Kasumi-1 (cell line): ENCODE data around the gene SLC45A1.
"Not testable (repeated sequence)": the region's sequence is repeated elsewhere in the genome, so short reads cannot be mapped to it uniquely, and the experiment has no call there.

ENCODE experiments used
- DNase-seq, 2 experiments: peaks; one replicate each; lab custom pipeline; 2025; lab: John Stamatoyannopoulos, UW

SLC45A1 gene

GRCh38 chr1:8317647-8318381, at the start of gene SLC45A1:
TSS of gene SLC45A1 (plus strand) at chr1:8318114. CDS start at chr1:8324330, 6,216 bp downstream.
- DNase-seq: no peak

- no peak for DNase-seq
Measured at GRCh38 chr1:8273036-8273435, 44.9 kb upstream of the SLC45A1 start.

GRCh38 chr1:8274352-8274751, 43.6 kb upstream of the SLC45A1 start:
- DNase-seq: no peak

GRCh38 chr1:8276173-8276914, 41.6 kb upstream of the SLC45A1 start:
- DNase-seq: no peak

GRCh38 chr1:8276932-8277331, 41.0 kb upstream of the SLC45A1 start:
- no peak for DNase-seq

- not testable (repeated sequence) for DNase-seq
Measured at GRCh38 chr1:8278677-8279076, 39.2 kb upstream of the SLC45A1 start.

- peak in 1 of 2 experiments; percentile 6 for DNase-seq
Measured at GRCh38 chr1:8281843-8282509, 35.9 kb upstream of the SLC45A1 start.

GRCh38 chr1:8283058-8283884, 34.6 kb upstream of the SLC45A1 start:
- peak; percentile 61 to 65 for DNase-seq

GRCh38 chr1:8284127-8284526, 33.8 kb upstream of the SLC45A1 start:
- no peak for DNase-seq

- no peak for DNase-seq
Measured at GRCh38 chr1:8285103-8285502, 32.8 kb upstream of the SLC45A1 start.

- DNase-seq: no peak
Measured at GRCh38 chr1:8285965-8286364, 31.9 kb upstream of the SLC45A1 start.

GRCh38 chr1:8293118-8293517, 24.8 kb upstream of the SLC45A1 start:
- no peak for DNase-seq

GRCh38 chr1:8293641-8294169, 24.2 kb upstream of the SLC45A1 start:
- no peak for DNase-seq

- no peak for DNase-seq
Measured at GRCh38 chr1:8294170-8294697, 23.7 kb upstream of the SLC45A1 start.

- no peak for DNase-seq
Measured at GRCh38 chr1:8297245-8297644, 20.7 kb upstream of the SLC45A1 start.

GRCh38 chr1:8299963-8300362, 18.0 kb upstream of the SLC45A1 start:
- no peak for DNase-seq

- no peak for DNase-seq
Measured at GRCh38 chr1:8302081-8302956, 15.6 kb upstream of the SLC45A1 start.

GRCh38 chr1:8303141-8303540, 14.8 kb upstream of the SLC45A1 start:
- no peak for DNase-seq

GRCh38 chr1:8303876-8304275, 14.0 kb upstream of the SLC45A1 start:
- no peak for DNase-seq

GRCh38 chr1:8307628-8308027, 10.3 kb upstream of the SLC45A1 start:
- DNase-seq: no peak
